ENCODE data around the gene CACNA2D3.

- TF ChIP-seq CTCF (IDR thresholded peaks at IDR 0.05) = no peak
- no peak for TF ChIP-seq POLR2A (IDR thresholded peaks at IDR 0.05)
- no peak for TF ChIP-seq EP300 (IDR thresholded peaks at IDR 0.05)
- TF ChIP-seq POLR2AphosphoS5 (IDR thresholded peaks at IDR 0.05) = no peak
These were observed 941.8 kb downstream of the CACNA2D3 start for GRCh38 chr3:55064164-55064563.

All from upper lobe of left lung (tissue), 4 donors.